NK-92 (cell line): ENCODE data around the gene SRGAP1.
"Not testable (repeated sequence)": the region's sequence is repeated elsewhere in the genome, so short reads cannot be mapped to it uniquely, and the experiment has no call there.

Experiments
- DNase-seq: peaks from one replicate; lab custom pipeline; 2025; ENCODE audit not compliant: unreplicated experiment; lab: John Stamatoyannopoulos, UW

SRGAP1 gene

DNA sequence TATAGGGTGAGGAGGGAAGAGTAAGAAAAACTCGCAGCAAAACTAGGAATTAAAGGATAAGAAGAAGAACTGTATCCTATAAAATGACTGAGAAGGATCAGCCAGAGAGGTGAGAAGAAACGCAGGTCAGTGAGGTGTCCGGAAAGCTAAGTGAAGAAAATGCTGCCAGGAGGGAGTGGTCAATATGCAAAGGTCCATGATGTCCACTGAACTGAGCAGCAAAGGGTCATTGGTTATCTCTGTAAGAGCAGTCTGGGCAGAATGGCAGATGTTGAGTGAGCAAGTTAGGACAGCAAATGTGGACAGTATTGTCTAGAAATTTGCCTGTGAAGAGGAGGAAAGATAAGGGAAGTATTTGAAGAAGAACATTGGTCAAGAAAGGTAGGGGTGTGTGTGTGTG, 155.4 kb downstream of the SRGAP1 start:
- DNase-seq: no peak

- DNase-seq: no peak
These were observed 156.9 kb downstream of the SRGAP1 start for GRCh38 chr12:64001439-64001838.

- no peak for DNase-seq
These were observed 160.1 kb downstream of the SRGAP1 start for GRCh38 chr12:64004641-64005040.

- DNase-seq: no peak
These were observed 161.8 kb downstream of the SRGAP1 start for GRCh38 chr12:64006211-64006825.

- no peak for DNase-seq
These were observed 163.4 kb downstream of the SRGAP1 start for GRCh38 chr12:64007853-64008252.

- no peak for DNase-seq
These were observed 164.1 kb downstream of the SRGAP1 start for GRCh38 chr12:64008596-64008995.

- no peak for DNase-seq
These were observed 165.0 kb downstream of the SRGAP1 start for GRCh38 chr12:64009321-64010068.

GRCh38 chr12:64010069-64010686, 165.7 kb downstream of the SRGAP1 start:
- no peak for DNase-seq

GRCh38 chr12:64016521-64016920, 172.0 kb downstream of the SRGAP1 start:
- DNase-seq: no peak

- not testable (repeated sequence) for DNase-seq
These were observed 173.6 kb downstream of the SRGAP1 start for GRCh38 chr12:64018116-64018515.

- DNase-seq: no peak
These were observed 174.0 kb downstream of the SRGAP1 start for GRCh38 chr12:64018524-64018923.

DNA sequence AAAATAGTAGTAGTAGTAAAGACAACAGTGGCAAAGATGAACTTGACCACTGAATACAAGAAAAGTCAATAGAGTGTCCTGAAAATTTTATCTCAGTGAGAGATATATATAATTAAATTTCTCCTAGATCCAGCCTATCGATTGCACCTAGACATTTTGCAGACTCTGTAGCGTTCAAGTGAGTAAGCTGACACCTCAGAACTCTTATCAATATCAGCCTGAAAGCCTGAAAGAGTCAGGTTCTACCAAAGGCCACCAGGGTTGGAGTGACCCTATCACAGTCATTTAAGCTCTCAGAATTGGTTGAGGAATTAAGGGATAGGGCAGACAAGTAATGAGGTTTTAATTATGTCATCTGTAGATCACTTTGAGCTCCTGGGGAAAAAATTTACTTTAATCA, 174.6 kb downstream of the SRGAP1 start:
- DNase-seq: no peak

- DNase-seq: no peak
These were observed 175.2 kb downstream of the SRGAP1 start for GRCh38 chr12:64019654-64020053.

GRCh38 chr12:64025174-64025958, 180.9 kb downstream of the SRGAP1 start:
- DNase-seq: no peak

- no peak for DNase-seq
These were observed 182.8 kb downstream of the SRGAP1 start for GRCh38 chr12:64027311-64027710.

DNA sequence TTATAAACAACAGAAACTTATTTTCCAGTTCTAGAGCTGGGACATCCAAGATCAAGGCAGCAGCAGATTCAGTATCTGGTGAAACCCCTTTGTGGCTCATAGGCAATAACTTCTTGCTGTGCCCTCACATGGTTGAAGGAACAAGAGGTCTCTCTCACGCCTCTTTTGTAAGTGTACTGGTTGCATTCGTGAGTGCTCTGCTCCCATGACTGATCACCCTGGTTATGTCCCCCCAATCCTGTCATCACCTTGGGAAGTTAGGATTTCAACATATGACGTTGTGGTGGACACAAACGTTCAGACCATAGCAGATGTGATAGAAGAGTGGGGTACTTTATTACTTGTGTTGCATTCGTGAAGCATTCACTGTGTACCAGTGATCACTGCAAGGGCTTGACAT, 184.0 kb downstream of the SRGAP1 start:
- no peak for DNase-seq

DNA sequence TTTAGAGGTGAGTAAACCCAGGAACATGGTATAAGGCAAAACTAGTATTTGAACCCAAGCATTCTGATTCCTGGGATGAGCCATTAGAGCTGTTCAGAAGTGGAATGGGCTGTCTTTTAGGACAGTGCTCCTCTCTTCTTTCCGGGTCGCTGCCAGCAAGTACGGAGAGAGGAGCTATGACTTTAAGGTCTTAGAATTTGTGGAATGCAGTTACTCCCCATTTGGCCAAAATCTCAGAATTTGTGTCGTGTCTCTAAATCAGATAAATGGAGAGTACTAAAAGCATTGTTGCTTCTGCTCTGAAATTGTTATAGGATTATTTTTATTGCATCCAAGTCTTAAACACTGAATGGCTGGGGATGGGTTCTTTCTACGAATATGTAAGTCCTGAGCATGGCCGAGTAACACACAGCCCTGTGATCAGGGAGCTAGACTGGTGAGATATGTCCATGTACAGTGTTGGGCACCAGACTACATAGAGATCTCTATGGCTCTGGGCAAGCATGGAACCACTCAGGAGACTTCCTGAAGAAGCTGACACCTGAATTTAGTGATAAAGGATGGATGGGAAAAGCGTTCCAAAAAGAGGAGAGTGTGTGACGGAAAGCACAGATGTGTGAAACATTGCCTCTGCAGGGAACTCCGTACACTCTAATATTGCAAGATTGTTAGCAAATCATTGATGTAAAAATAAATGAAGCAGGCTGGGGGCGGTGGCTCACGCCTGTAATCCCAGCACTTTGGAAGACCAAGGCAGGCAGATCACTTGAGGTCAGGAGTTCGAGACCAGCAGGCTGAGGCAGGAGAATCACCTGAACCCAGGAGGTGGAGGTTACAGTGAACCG, 184.7 kb downstream of the SRGAP1 start:
- DNase-seq: no peak

DNA sequence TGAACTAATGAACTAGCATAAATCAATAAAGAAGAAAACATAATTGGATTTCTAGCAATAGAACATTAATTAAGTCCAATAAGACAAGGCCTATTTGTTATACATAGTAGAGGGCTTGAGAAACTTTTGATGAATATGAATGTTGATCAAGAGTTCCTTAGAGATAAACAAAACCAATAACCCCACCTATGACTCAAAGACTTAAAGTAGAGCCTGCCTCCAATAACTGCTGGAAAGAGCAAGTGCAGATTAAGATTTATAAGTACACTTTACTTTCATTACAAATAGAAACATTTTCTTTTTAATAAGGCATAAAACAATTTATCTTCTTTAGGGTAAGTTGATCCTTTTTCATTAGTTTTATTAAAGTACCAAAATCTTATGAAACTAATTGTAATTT, 185.7 kb downstream of the SRGAP1 start:
- no peak for DNase-seq

DNA sequence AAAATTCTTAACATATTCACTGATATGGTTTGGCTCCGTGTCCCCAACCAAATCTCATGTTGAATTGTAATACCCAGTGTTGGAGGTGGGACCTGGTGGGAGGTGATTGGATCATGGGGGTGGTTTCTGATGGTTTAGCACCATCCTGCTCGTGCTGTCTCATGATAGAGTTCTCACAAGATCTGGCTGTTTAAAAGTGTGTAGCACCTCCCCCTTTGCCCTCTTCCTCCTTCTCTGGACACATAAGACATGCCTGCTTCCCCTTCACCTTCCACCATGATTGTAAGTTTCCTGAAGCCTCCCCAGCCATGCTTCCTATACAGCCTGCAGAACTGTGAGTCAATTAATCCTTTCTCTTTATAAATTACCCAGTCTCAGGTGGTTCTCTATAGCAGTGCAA, 189.6 kb downstream of the SRGAP1 start:
- not testable (repeated sequence) for DNase-seq

DNA sequence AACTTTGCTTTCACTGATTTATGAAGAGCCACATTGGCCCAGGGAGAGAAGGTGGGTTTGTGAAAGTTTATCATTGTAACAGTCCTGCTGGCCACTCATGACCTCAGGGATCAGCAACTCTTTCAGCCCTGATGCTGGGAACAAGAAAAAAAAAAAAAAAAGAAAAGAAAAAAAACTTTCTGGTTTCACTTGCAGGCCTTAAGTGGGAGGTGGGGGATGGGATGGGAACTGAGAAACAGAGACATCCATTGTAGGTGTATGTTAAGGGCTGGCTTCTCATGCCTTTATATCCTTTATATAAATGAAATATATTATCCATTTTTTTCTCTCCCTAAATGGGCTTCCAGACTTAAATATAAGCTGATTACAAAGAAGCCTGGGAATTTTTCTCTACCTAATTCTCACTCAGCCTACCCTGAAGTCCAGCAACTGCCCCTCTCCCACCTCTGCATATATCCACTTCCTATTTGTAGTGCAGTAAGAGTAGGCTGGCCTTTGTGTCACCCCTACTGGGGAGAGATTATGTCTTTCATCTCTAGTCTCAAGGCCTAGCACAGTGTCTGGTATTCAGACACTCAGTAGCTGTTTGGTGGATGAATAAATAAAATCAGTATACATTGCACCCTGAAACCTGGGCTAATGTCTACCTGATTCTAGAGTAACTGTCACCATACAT, 190.5 kb downstream of the SRGAP1 start:
- DNase-seq: no peak
